ENCODE measurements around the gene GRIPAP1. TPM values are rescaled to one million over a fixed set of nuclear protein-coding genes. Genes with fewer than 3 reads are reported as not detected.

The GRIPAP1 gene
- total and polyA plus RNA-seq, 7 donors, result 14.4 to 63.1 (median 26.0) TPM

DNA sequence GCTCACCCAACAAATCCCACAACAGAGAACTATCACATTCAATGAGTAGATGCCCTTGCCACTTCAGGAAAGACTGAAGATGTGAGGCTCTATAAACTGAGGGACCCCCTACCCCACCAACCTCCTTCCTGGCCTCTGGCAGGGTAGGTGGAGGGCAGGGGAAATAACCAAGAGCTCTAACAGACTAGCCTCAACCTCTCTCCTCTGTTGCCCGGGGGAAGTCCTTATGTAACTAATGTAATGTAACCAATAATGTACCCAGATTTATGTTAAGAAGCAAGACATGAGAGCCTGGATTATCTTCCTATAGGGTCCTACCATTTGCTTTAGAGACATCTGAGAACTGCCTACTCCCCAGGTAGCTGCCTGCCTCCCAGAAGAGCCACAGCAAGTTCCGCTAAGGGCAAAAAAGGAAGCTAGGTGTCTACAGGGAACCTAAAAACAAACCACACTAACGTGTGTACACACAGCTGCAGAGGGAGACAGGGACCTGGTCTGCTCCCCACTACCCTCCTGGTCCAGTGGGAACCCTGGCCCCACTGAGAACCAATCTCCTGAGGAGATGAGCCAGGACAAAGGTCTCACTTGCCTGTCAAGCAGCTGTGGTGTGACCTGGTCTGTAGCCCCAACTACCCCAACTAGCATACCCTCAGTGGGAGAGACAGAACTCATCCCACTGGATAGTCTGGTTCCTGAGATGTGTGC lies 62.4 kb downstream of the GRIPAP1 start:
- Histone ChIP-seq H3K4me1 (peaks cover 0 to 13% (median 3%) of the 10 kb centered on the region in 4 donors), H3K27ac (no peak overlapping the region), H3K27me3 (no peaks in the 10 kb centered on the region), H3K4me3 (no peak overlapping the region), H3K9me3 (no peaks in the 10 kb centered on the region), H3K36me3 (peaks cover 0 to 7% (median under 1%) of the 10 kb centered on the region in 4 donors)
- no peak for DNase-seq
- intact Hi-C loops (cut with DNase I), result no loop called here
- no peak for TF ChIP-seq EP300 (IDR thresholded peaks at IDR 0.05)
- TF ChIP-seq, protein P1, sequence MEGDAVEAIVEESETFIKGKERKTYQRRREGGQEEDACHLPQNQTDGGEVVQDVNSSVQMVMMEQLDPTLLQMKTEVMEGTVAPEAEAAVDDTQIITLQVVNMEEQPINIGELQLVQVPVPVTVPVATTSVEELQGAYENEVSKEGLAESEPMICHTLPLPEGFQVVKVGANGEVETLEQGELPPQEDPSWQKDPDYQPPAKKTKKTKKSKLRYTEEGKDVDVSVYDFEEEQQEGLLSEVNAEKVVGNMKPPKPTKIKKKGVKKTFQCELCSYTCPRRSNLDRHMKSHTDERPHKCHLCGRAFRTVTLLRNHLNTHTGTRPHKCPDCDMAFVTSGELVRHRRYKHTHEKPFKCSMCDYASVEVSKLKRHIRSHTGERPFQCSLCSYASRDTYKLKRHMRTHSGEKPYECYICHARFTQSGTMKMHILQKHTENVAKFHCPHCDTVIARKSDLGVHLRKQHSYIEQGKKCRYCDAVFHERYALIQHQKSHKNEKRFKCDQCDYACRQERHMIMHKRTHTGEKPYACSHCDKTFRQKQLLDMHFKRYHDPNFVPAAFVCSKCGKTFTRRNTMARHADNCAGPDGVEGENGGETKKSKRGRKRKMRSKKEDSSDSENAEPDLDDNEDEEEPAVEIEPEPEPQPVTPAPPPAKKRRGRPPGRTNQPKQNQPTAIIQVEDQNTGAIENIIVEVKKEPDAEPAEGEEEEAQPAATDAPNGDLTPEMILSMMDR (IDR thresholded peaks at IDR 0.05), result no peak
- TF ChIP-seq POLR2A (IDR thresholded peaks at IDR 0.05), result no peak
- no peak for TF ChIP-seq POLR2AphosphoS5 (IDR thresholded peaks at IDR 0.05)
- 36 to 79% methylated on average over 3 of the region's 3 CpGs for WGBS, 2 donors

DNA sequence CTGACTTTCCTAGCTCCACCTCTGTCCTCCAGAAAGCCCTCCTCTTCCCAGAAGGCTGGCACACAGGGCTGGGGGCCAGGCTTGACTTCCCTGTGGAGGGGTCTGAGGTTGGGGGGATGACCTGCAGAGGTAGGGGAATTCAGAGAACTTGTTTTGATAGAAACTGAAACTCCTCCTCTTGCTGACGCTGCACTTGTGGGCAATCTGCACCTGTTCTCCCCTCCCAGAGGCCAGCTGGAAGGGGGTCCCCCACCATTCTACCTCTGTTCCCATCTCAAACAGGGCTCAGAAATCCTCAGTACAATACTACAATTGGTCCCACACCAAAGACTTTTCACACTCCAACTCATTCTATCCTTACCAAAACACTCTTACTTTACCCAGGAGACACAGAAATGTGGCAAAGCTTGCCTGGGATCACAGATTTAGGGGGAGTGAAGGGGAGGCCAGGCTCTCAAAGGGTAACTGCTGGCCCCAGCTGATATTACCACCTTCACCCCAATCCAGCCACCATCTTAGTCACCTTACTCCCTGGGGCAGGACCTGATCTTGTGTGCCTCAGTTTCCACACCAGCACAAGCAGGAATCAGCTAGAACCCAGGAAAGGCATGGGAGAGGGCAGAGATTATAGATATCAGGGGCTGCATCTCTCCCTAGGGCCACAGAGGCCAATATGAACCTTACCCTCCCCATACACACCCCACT lies 63.2 kb downstream of the GRIPAP1 start:
- 33 to 73% methylated on average over 1 of the region's 1 CpG for WGBS, 2 donors
- peaks cover 0 to 13% (median 3%) of the 10 kb centered on the region in 4 donors for H3K4me1 ChIP-seq
- H3K27ac ChIP-seq, result no peak overlapping the region

DNA sequence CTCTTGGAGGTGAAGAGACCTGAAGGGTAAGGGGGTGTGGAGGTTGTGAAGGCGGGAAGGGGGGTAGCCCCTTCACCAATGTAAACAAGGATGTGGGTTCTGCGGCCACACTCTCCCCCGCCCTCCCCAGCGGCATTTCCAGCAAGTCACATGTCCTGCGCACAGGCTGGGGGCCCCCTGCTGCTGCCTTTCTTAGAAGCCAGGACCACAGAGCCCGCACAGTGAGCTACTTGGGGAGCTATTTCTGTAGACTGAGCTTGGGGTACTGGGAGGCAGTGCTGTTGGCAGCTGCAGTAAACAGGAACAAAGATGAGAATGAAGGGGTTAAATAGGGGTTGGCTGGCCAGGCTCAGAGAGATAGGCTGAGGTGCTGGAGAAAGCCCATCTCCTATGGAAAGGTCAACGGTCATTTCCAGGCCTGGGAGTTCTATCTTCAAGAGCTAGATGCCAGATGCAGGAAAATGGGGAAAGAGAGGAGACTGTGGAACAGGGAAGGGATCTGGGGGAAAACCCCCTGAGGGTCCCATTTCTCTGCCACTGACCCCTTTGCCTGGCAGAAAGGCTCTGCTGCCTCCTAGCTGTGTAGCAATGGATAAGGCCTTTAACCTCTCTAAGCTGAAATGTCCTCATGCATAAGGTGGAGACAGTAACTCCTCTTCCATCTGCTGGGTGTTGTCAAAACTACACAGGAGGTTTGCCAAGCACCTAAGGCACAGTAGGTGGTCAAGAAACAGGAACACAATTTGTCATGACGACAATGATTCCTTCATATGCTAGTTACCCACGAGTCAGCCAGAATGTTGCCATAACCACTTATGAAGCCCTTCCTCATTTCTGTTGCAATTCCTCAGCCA lies 64.8 kb downstream of the GRIPAP1 start:
- Histone ChIP-seq H3K9me3 (no peaks in the 10 kb centered on the region), H3K27me3 (no peaks in the 10 kb centered on the region), H3K36me3 (peaks cover 0 to 25% (median 6%) of the 10 kb centered on the region in 4 donors), H3K27ac (peak overlapping the region in 2 of 4 donors; percentile 45 to 50), H3K4me1 (peaks cover 0 to 13% (median 3%) of the 10 kb centered on the region in 4 donors), H3K4me3 (no peak overlapping the region)
- no peak for DNase-seq
- TF ChIP-seq POLR2A (IDR thresholded peaks at IDR 0.05), result no peak
- TF ChIP-seq, protein P1 (IDR thresholded peaks at IDR 0.05), result no peak
- TF ChIP-seq POLR2AphosphoS5 (IDR thresholded peaks at IDR 0.05), result no peak
- TF ChIP-seq EP300 (IDR thresholded peaks at IDR 0.05), result no peak
- intact Hi-C loops (cut with DNase I), result no loop called here
- WGBS, 2 donors, result 28 to 65% methylated on average over 9 of the region's 9 CpGs

More for the DNA sequence above, 63.2 kb downstream of the GRIPAP1 start:
- intact Hi-C loops (cut with DNase I), result no loop called here
- TF ChIP-seq POLR2AphosphoS5 (IDR thresholded peaks at IDR 0.05) (no peak), POLR2A (IDR thresholded peaks at IDR 0.05) (no peak), EP300 (IDR thresholded peaks at IDR 0.05) (no peak)
- TF ChIP-seq, protein P1 (IDR thresholded peaks at IDR 0.05), result no peak
- no peaks in the 10 kb centered on the region for H3K9me3 ChIP-seq
- peaks cover 0 to 14% (median 6%) of the 10 kb centered on the region in 4 donors for H3K36me3 ChIP-seq
- no peak overlapping the region for H3K4me3 ChIP-seq
- no peak for DNase-seq
- no peaks in the 10 kb centered on the region for H3K27me3 ChIP-seq

DNA sequence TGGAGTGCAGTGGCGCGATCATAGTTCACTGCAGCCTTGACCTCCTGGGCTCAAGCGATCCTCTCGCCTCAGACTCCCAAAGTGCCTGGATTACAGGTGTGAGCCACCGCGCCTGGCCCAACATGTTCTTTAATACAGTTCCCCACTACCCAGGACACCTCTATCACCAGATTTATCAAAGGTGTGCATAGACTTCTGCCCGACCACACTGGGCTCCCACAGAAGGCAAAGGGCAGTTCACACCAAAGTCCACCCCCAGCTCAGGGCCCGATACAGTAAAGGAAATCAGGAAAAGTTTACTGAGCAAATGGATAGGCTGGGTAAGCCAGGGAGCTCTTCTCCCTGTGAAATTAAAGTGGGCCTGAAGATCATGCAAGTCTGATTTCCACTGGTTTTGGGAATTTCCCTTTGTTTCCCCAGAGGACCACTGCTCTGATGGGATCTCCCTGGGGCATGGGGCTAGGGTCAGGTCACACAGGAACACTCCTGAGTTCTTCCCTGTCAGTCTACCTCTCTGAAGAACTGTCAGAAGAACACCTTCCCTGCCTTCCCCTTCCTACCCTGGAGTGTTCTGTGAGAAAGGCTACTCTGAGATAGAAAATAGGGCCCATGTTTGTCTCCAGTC lies 65.5 kb downstream of the GRIPAP1 start:
- no peak for DNase-seq
- peak overlapping the region in 2 of 4 donors; percentile 45 to 50 for H3K27ac ChIP-seq
- TF ChIP-seq POLR2A (IDR thresholded peaks at IDR 0.05) (no peak), EP300 (IDR thresholded peaks at IDR 0.05) (no peak), POLR2AphosphoS5 (IDR thresholded peaks at IDR 0.05) (no peak)
- TF ChIP-seq, protein P1 (IDR thresholded peaks at IDR 0.05), result no peak
- H3K36me3 ChIP-seq, result peaks cover 0 to 29% (median 6%) of the 10 kb centered on the region in 4 donors
- WGBS, 2 donors, result 88 to 90% methylated on average over 8 of the region's 8 CpGs
- no peak overlapping the region for H3K4me3 ChIP-seq
- no peaks in the 10 kb centered on the region for H3K27me3 ChIP-seq
- no peaks in the 10 kb centered on the region for H3K9me3 ChIP-seq
- H3K4me1 ChIP-seq, result peaks cover 0 to 13% (median 3%) of the 10 kb centered on the region in 4 donors
- intact Hi-C loops (cut with DNase I), result no loop called here
